ENCODE results near the gene AP3S2.

DNA sequence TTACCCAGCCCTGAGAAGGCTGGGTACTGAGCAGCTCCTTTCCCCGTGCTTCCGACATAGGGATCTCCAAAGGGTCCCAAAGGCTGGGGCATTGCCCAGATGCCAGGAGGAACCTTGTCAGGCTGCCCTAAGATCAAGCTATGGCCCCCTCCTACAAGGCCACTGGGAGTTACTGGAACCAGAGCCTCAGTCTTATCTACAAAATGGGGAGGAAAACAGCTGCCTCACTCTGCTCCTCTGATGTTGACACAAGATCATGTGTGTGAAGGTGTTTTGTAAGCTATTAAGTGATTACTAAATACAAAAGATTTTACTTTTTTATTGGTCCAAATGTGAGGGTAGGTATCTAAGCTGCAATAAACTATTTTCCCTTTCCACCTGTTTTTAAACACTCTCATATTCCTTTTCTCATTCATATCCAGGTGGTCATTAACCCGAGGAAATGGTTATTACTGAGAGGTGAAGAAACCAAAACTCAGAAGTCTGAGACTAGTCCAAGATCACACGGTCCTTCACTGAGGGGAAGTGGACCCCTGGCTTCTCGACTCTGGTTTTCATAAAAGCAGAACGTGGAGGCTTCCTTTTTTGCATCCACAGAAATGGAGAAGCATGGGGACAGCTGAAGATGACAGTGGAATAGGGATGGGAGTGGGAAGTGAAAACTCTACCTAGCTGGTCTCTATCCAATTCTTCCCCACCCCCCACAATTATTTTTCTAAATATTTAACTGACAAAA lies 17.3 kb upstream of the AP3S2 start:
- TF ChIP-seq POLR2A (IDR thresholded peaks at IDR 0.05) (no peak), CTCF (IDR thresholded peaks at IDR 0.05) (no peak)

Measured in testis (tissue), 2 donors.